Endodermal cell (in vitro differentiated cells): ENCODE results near the gene PTPN14. TPM values are rescaled to one million over a fixed set of nuclear protein-coding genes. Genes with fewer than 3 reads are reported as not detected.
A peak's percentile ranks its signal among the peaks of the same experiment; 100 is the strongest.

Experiments
- DNase-seq: peaks from one replicate; pipeline ENCODE4 v3.0.0-alpha.2; 2017
- H3K27ac ChIP-seq: 2 replicates; pipeline ENCODE4 v1.5.1; 2013; ENCODE audit warnings: mild to moderate bottlenecking, low read depth, low read length, moderate library complexity
- H3K27me3 ChIP-seq: 2 replicates; pipeline ENCODE4 v1.6.1; 2013; ENCODE audit warnings: mild to moderate bottlenecking, low read length, moderate library complexity; ENCODE audit not compliant: insufficient read depth, control insufficient read depth, poor library complexity, severe bottlenecking
- H3K36me3 ChIP-seq: 2 replicates; pipeline ENCODE4 v1.7.0; 2013; ENCODE audit warnings: mild to moderate bottlenecking, low read length, moderate library complexity; ENCODE audit not compliant: control insufficient read depth, insufficient read depth
- H3K4me1 ChIP-seq: one replicate; pipeline ENCODE4 v1.7.0; 2013; ENCODE audit warnings: low read length; ENCODE audit not compliant: control insufficient read depth, insufficient read depth
- H3K4me3 ChIP-seq: 2 replicates; pipeline ENCODE4 v1.5.1; 2013; ENCODE audit warnings: mild to moderate bottlenecking, low read length, moderate library complexity
- H3K9ac ChIP-seq: 2 replicates; pipeline ENCODE4 v1.6.1; 2013; ENCODE audit warnings: mild to moderate bottlenecking, low read length, moderate library complexity; ENCODE audit not compliant: poor library complexity, severe bottlenecking; ENCODE audit errors: extremely low read depth
- H3K9me3 ChIP-seq: 2 replicates; pipeline ENCODE4 v1.6.1; 2013; ENCODE audit warnings: mild to moderate bottlenecking, low read length, moderate library complexity; ENCODE audit not compliant: control insufficient read depth
- H3K27ac Mint-ChIP-seq: 2 replicates; pipeline ENCODE4 v1.8.0; 2020; ENCODE audit warnings: mixed read lengths
- H3K27me3 Mint-ChIP-seq: 2 replicates; pipeline ENCODE4 v1.8.0; 2021; ENCODE audit warnings: mild to moderate bottlenecking, mixed read lengths; ENCODE audit not compliant: insufficient read depth
- H3K36me3 Mint-ChIP-seq: 2 replicates; pipeline ENCODE4 v1.8.0; 2020; ENCODE audit warnings: low read depth, mixed read lengths
- H3K4me1 Mint-ChIP-seq: 2 replicates; pipeline ENCODE4 v1.8.0; 2020; ENCODE audit warnings: mixed read lengths
- H3K4me3 Mint-ChIP-seq: 2 replicates; pipeline ENCODE4 v1.8.0; 2020; ENCODE audit warnings: mild to moderate bottlenecking, moderate library complexity, mixed read lengths
- H3K9me3 Mint-ChIP-seq: 2 replicates; pipeline ENCODE4 v1.8.0; 2020; ENCODE audit warnings: mild to moderate bottlenecking, mixed read lengths
- CTCF ChIP-seq: fragments of 200-600 bp; sonication (generic); conservative IDR thresholded peaks from 2 replicates; pipeline ENCODE4 v1.5.0; 2021; ENCODE audit warnings: antibody characterized with exemption, mild to moderate bottlenecking
- whole genome bisulfite sequencing, 2 experiments: methylation state at CpG; one replicate each; pipeline versions ENCODE4 v1.1.5 to v1.1.7; 2013; ENCODE audit warnings: missing lambda C conversion rate in 2 of 2, mixed read lengths in 1 of 2; ENCODE audit not compliant: insufficient coverage in 1 of 2, insufficient read length in 1 of 2; 5-methylcytosine and 5-hydroxymethylcytosine counted together
- total RNA-seq, 2 donors: library from RNA; stranded (reverse); fragmentation: NEBNext Ultra II Directional in 1 of 2; extraction: Animal tissue kit (Norgen Biotek cat#: 25700) in 1 of 2; gene quantifications; 2 replicates in 1 of 2; 3 replicates in 1 of 2; pipeline ENCODE4 v1.2.1, GENCODE V29; 2021

The PTPN14 gene
- total RNA-seq, 2 donors from 2014 or later: 72.6 to 93.2 TPM

- peaks cover 9% of the 10 kb centered on the region for H3K4me1 ChIP-seq
- TF ChIP-seq CTCF: no peak
- no peak for DNase-seq
- no peak overlapping the region for H3K4me3 Mint-ChIP-seq
- peaks cover 3% of the 10 kb centered on the region for H3K27me3 Mint-ChIP-seq
- 90 to 97% methylated on average over 5 to 6 of the region's 6 CpGs for WGBS, 2 experiments
- peaks cover 8% of the 10 kb centered on the region for H3K27me3 ChIP-seq
- no peak overlapping the region for H3K9ac ChIP-seq
- H3K4me1 Mint-ChIP-seq: peaks cover 11% of the 10 kb centered on the region
- H3K9me3 ChIP-seq: no peaks in the 10 kb centered on the region
- H3K27ac ChIP-seq: no peak overlapping the region
- H3K9me3 Mint-ChIP-seq: peaks cover under 1% of the 10 kb centered on the region
- H3K36me3 Mint-ChIP-seq: no peaks in the 10 kb centered on the region
- no peaks in the 10 kb centered on the region for H3K36me3 ChIP-seq
- H3K27ac Mint-ChIP-seq: no peak overlapping the region
- no peak overlapping the region for H3K4me3 ChIP-seq
These were observed 31.7 kb upstream of the PTPN14 start for GRCh38 chr1:214583113-214583512.

GRCh38 chr1:214582289-214582891 lies 31.0 kb upstream of the PTPN14 start:
- TF ChIP-seq CTCF: no peak
- Histone ChIP-seq H3K9me3 (peaks cover 5% of the 10 kb centered on the region), H3K36me3 (no peaks in the 10 kb centered on the region), H3K4me3 (no peak overlapping the region), H3K4me1 (peaks cover 9% of the 10 kb centered on the region), H3K27ac (no peak overlapping the region), H3K27me3 (peaks cover 8% of the 10 kb centered on the region), H3K9ac (no peak overlapping the region)
- Mint-ChIP-seq H3K4me1 (peaks cover 11% of the 10 kb centered on the region), H3K4me3 (no peak overlapping the region), H3K27me3 (peaks cover 3% of the 10 kb centered on the region), H3K27ac (no peak overlapping the region), H3K9me3 (peaks cover 7% of the 10 kb centered on the region), H3K36me3 (no peaks in the 10 kb centered on the region)
- peak; percentile 75 for DNase-seq
- 72% methylated on average over 7 of the region's 7 CpGs; no CpG with 5 or more reads in 1 of the 2 experiments for WGBS, 2 experiments

- Mint-ChIP-seq H3K4me1 (peaks cover 11% of the 10 kb centered on the region), H3K4me3 (no peak overlapping the region), H3K9me3 (peaks cover 13% of the 10 kb centered on the region), H3K36me3 (peaks cover under 1% of the 10 kb centered on the region), H3K27ac (peak overlapping the region; percentile 26), H3K27me3 (peaks cover 3% of the 10 kb centered on the region)
- WGBS, 2 experiments: 48 to 57% methylated on average over 1 to 2 of the region's 2 CpGs
- H3K4me3 ChIP-seq: no peak overlapping the region
- no peak overlapping the region for H3K27ac ChIP-seq
- H3K9ac ChIP-seq: no peak overlapping the region
- H3K27me3 ChIP-seq: peaks cover 8% of the 10 kb centered on the region
- no peak for TF ChIP-seq CTCF
- peak; percentile 59 for DNase-seq
- peaks cover 9% of the 10 kb centered on the region for H3K4me1 ChIP-seq
- peaks cover 8% of the 10 kb centered on the region for H3K9me3 ChIP-seq
- no peaks in the 10 kb centered on the region for H3K36me3 ChIP-seq
These were observed 30.4 kb upstream of the PTPN14 start for GRCh38 chr1:214581785-214582184.
